Adrenal gland (tissue), 12 donors: Measurements from ENCODE around the gene ZNF350. TPM values are rescaled to one million over a fixed set of nuclear protein-coding genes. Genes with fewer than 3 reads are reported as not detected.
A peak's percentile ranks its signal among the peaks of the same experiment; 100 is the strongest.

ENCODE experiments used
- DNase-seq, 7 donors: peaks; one replicate each; pipeline ENCODE4 v3.0.0-alpha.2; 2019 to 2020
- H3K27ac ChIP-seq, 5 donors: fragments of 200-600 bp; sonication (generic) in 4 of 5; 1 replicate in 3 of 5; 2 replicates in 2 of 5; pipeline versions ENCODE4 v1.5.1 to v1.8.0; 2016 to 2020; ENCODE audit warnings: mild to moderate bottlenecking in 1 of 5
- H3K27me3 ChIP-seq: fragments of 200-600 bp; 2 replicates; pipeline ENCODE4 v1.8.0; 2021
- H3K36me3 ChIP-seq, 2 donors: fragments of 200-600 bp; replicated peaks in 1 of 2; 1 replicate in 1 of 2; 2 replicates in 1 of 2; pipeline versions ENCODE4 v1.5.1 to v1.8.0; 2018 to 2022
- H3K4me1 ChIP-seq, 2 donors: fragments of 200-600 bp; replicated peaks in 1 of 2; 1 replicate in 1 of 2; 2 replicates in 1 of 2; pipeline versions ENCODE4 v1.5.1 to v1.8.0; 2018 to 2021
- H3K4me3 ChIP-seq, 4 donors: fragments of 200-600 bp; sonication (generic) in 3 of 4; one replicate each; pipeline ENCODE4 v1.5.1; 2016 to 2018
- H3K9me3 ChIP-seq, 3 donors: fragments of 200-600 bp; sonication (generic) in 1 of 3; replicated peaks in 1 of 3; 1 replicate in 2 of 3; 2 replicates in 1 of 3; pipeline versions ENCODE4 v1.5.1 to v1.8.0; 2016 to 2021
- CTCF ChIP-seq, 6 experiments: fragments of 450-650 bp in 4 of 6; fragments of 200-600 bp in 2 of 6; sonication (generic) in 1 of 6; IDR thresholded peaks; 1 replicate in 5 of 6; 2 replicates in 1 of 6; pipeline versions ENCODE4 v1.5.1 to v1.8.0; 2016 to 2021; ENCODE audit warnings: antibody characterized with exemption in 6 of 6, mild to moderate bottlenecking in 2 of 6, moderate library complexity in 1 of 6
- POLR2A ChIP-seq, 2 donors: fragments of 450-650 bp; IDR thresholded peaks; one replicate each; pipeline ENCODE4 v1.6.1; 2017; ENCODE audit warnings: antibody characterized with exemption in 2 of 2, mild to moderate bottlenecking in 2 of 2, moderate library complexity in 1 of 2
- WGBS, 4 donors: extraction: QIAGEN DNeasy Blood & Tissue Kit in 2 of 4; methylation state at CpG; one replicate each; pipeline versions ENCODE4 v1.1.5 to v1.1.7; 2013 to 2017; 5-methylcytosine and 5-hydroxymethylcytosine counted together
- intact Hi-C, 2 donors: fragments of 100-400 bp; cut with DNase I; formaldehyde crosslinking; loops; one replicate each; pipeline versions ENCODE4 v1.14.1 to v1.15.0; 2022 to 2023
- polyA plus RNA-seq, 3 donors: library from polyadenylated mRNA; stranded (reverse); fragments of 200-250 nt in 2 of 3; fragments of 350-450 nt in 1 of 3; fragmentation: Illumina TruSeq in 1 of 3; extraction: RNeasy Lipid Tissue Mini Kit (QIAGEN cat#74804) in 1 of 3; gene quantifications; one replicate each; pipeline ENCODE4 v1.2.3, GENCODE V29; 2013 to 2014
- total RNA-seq, 9 donors: library from RNA; depleted of rRNA in 4 of 9; stranded (reverse); fragments of >200 nt in 4 of 9; fragments of 120-200 nt in 1 of 9; fragmentation: NEBNext Ultra II Directional in 1 of 9; extraction: Animal tissue kit (Norgen Biotek cat#: 25700) in 1 of 9; gene quantifications; one replicate each; pipeline versions ENCODE4 v1.1.0 to v1.2.4, GENCODE V29; 2013 to 2023
- donor health status: healthy with polysubstance abuse.
- donor health status: Bipolar disorder and iron deficiency.
- donor health status: DM: yes; HTN: yes; CAD: no.
- donor health status: DM: no; HTN: no; CAD: no.
- donor health status: DM: no; HTN: no; CAD: no.
- donor health status: DM: yes; HTN: yes; CAD: no.

The ZNF350 gene
- total and polyA plus RNA-seq, 12 donors, result 4.5 to 12.8 (median 10.5) TPM

GRCh38 chr19:51946602-51947001, 40.0 kb downstream of the ZNF350 start:
- Histone ChIP-seq H3K27ac (no peak overlapping the region), H3K4me1 (no peaks in the 10 kb centered on the region), H3K27me3 (no peaks in the 10 kb centered on the region), H3K4me3 (no peak overlapping the region), H3K36me3 (peaks cover 0 to 32% of the 10 kb centered on the region in 2 donors), H3K9me3 (peaks cover 16 to 66% (median 29%) of the 10 kb centered on the region in 3 donors)
- WGBS, 4 donors, result 91 to 97% (median 94%) methylated on average over 1 of the region's 1 CpG
- DNase-seq, result no peak
- no peak for TF ChIP-seq CTCF (IDR thresholded peaks at IDR 0.05)
- TF ChIP-seq POLR2A (IDR thresholded peaks at IDR 0.05), result no peak
- intact Hi-C loops, result no loop called here

DNA sequence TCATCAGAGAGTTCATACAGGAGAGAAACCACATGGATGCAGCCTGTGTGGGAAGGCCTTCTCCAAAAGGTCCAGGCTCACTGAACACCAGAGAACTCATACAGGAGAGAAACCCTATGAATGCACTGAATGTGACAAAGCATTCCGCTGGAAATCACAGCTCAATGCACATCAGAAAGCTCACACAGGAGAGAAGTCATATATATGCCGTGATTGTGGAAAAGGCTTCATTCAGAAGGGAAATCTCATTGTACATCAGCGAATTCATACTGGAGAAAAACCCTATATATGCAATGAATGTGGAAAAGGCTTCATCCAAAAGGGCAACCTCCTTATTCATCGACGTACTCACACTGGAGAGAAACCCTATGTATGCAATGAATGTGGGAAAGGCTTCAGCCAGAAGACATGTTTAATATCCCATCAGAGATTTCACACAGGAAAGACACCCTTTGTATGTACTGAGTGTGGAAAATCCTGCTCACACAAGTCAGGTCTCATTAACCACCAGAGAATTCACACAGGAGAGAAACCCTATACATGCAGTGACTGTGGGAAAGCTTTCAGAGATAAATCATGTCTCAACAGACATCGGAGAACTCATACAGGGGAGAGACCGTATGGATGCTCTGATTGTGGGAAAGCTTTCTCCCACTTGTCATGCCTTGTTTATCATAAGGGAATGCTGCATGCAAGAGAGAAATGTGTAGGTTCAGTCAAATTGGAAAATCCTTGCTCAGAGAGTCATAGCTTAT, 41.7 kb downstream of the ZNF350 start:
- H3K36me3 ChIP-seq, result peaks cover 0 to 48% of the 10 kb centered on the region in 2 donors
- TF ChIP-seq POLR2A (IDR thresholded peaks at IDR 0.05) (no peak), CTCF (IDR thresholded peaks at IDR 0.05) (no peak)
- H3K4me1 ChIP-seq, result no peaks in the 10 kb centered on the region
- peaks cover 16 to 69% (median 29%) of the 10 kb centered on the region in 3 donors for H3K9me3 ChIP-seq
- intact Hi-C loops, result no loop called here
- H3K4me3 ChIP-seq, result peak overlapping the region in 1 of 4 donors; percentile 1
- H3K27me3 ChIP-seq, result no peaks in the 10 kb centered on the region
- H3K27ac ChIP-seq, result no peak overlapping the region
- WGBS, 4 donors, result 93 to 99% (median 94%) methylated on average over 7 of the region's 7 CpGs
- no peak for DNase-seq

DNA sequence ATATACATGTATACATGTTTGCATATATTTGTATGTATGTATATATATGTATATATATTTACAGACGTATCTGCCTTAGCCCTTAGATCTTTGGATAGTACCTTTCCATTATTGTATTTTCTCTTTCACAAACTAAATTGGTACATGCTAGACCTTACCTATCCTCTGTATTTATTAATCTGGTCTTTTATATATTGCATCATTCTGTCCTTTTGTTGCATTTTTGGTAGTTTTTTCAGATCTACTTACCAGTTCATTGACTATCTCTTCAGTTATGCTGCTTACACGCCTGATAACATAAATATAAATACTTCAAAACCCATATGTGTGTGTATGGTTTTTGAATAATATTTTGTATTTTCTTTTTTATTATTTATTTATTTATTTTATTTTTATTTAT, 47.7 kb downstream of the ZNF350 start:
- Histone ChIP-seq H3K27me3 (no peaks in the 10 kb centered on the region), H3K36me3 (peaks cover 6 to 61% of the 10 kb centered on the region in 2 donors)
- TF ChIP-seq POLR2A (IDR thresholded peaks at IDR 0.05) (no peak), CTCF (IDR thresholded peaks at IDR 0.05) (no peak)

DNA sequence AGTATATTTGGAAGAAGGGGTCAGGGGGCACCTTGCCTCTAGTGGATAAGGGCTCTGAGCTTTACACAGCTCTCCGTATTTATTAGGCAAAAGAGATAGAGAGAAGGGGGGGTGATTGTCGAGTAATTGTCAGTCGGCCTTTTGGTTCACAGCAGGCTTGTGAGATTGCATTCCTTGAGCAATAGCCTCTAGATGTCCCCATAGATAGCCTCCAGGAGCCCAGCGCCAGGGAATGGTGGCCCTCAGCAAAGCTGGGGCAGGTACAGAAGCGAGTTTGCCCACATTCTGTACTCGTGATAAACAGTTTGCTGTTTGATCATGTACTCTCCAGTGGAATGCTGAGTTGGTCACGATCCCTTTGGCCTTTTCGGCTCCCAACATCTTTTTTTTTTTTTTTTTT, 54.7 kb downstream of the ZNF350 start:
- no peak overlapping the region for H3K27ac ChIP-seq
- H3K4me3 ChIP-seq, result no peak overlapping the region
- no peaks in the 10 kb centered on the region for H3K27me3 ChIP-seq
- DNase-seq, result no peak
- TF ChIP-seq POLR2A (IDR thresholded peaks at IDR 0.05), result no peak
- 87 to 97% (median 96%) methylated on average over 8 of the region's 8 CpGs for WGBS, 4 donors
- H3K36me3 ChIP-seq, result peaks cover 0 to 30% of the 10 kb centered on the region in 2 donors
- peaks cover 6 to 7% of the 10 kb centered on the region in 2 donors for H3K4me1 ChIP-seq
- intact Hi-C loops, result no loop called here
- peaks cover 0 to 3% (median 0%) of the 10 kb centered on the region in 3 donors for H3K9me3 ChIP-seq

More for the DNA sequence above, 47.7 kb downstream of the ZNF350 start:
- DNase-seq, result no peak
- Histone ChIP-seq H3K4me3 (no peak overlapping the region), H3K27ac (no peak overlapping the region), H3K4me1 (no peaks in the 10 kb centered on the region), H3K9me3 (peaks cover 2 to 34% (median 8%) of the 10 kb centered on the region in 3 donors)
- WGBS, 4 donors, result 93 to 99% (median 96%) methylated on average over 2 of the region's 2 CpGs
- intact Hi-C loops, result no loop called here
